ENCODE measurements around the gene FAM193A. TPM values are rescaled to one million over a fixed set of nuclear protein-coding genes. Genes with fewer than 3 reads are reported as not detected.

The FAM193A gene
- total RNA-seq, 2 experiments from 2014 or later, result 28.4 to 30.0 TPM

GRCh38 chr4:2623442-2623841, 87.0 kb downstream of the FAM193A start:
- H3K4me3 Mint-ChIP-seq, result no peak overlapping the region
- H3K27ac Mint-ChIP-seq, result no peak overlapping the region
- intact Hi-C loops (cut with DNase I, micrococcal nuclease), result no loop called here

GRCh38 chr4:2624782-2625530, 88.5 kb downstream of the FAM193A start:
- Histone ChIP-seq H3K27me3 (ENCODE audit: control insufficient read depth in 1 of 2, insufficient read depth in 2 of 2, low read length in 2 of 2) (no peaks in the 10 kb centered on the region), H3K4me1 (ENCODE audit: insufficient read depth, low read length) (no peaks in the 10 kb centered on the region), H3K36me3 (ENCODE audit: insufficient read depth, low read length) (peaks cover 31% of the 10 kb centered on the region), H3K27ac (ENCODE audit: low read depth in 1 of 2, low read length in 2 of 2) (no peak overlapping the region), H3K4me3 (ENCODE audit: low read length) (no peak overlapping the region), H3K9me3 (ENCODE audit: control insufficient read depth in 1 of 2, insufficient read depth in 1 of 2, low read length in 2 of 2) (no peaks in the 10 kb centered on the region)
- H3K4me1 Mint-ChIP-seq (ENCODE audit: low read depth), result peaks cover 23% of the 10 kb centered on the region
- peaks cover 49% of the 10 kb centered on the region for H3K36me3 Mint-ChIP-seq (ENCODE audit: low read depth)
- ATAC-seq (ENCODE audit: poor library complexity) (no peak), DNase-seq (no peak)
- H3K27ac Mint-ChIP-seq, result no peak overlapping the region
- intact Hi-C loops (cut with DNase I, micrococcal nuclease), result no loop called here
- POLR2A ChIA-PET, result no interaction called here
- CTCF ChIA-PET, result no interaction called here
- no peaks in the 10 kb centered on the region for H3K27me3 Mint-ChIP-seq
- H3K9me3 Mint-ChIP-seq, result no peaks in the 10 kb centered on the region
- no peak for TF ChIP-seq CTCF (IDR thresholded peaks at IDR 0.05)
- H3K4me3 Mint-ChIP-seq, result no peak overlapping the region

More at GRCh38 chr4:2623442-2623841, 87.0 kb downstream of the FAM193A start:
- H3K4me3 ChIP-seq (ENCODE audit: low read length), result no peak overlapping the region
- no peaks in the 10 kb centered on the region for H3K9me3 ChIP-seq (ENCODE audit: control insufficient read depth in 1 of 2, insufficient read depth in 1 of 2, low read length in 2 of 2)
- ChIA-PET CTCF (no interaction called here), POLR2A (no interaction called here)
- ATAC-seq (ENCODE audit: poor library complexity), result no peak
- DNase-seq, result no peak
- H3K4me1 ChIP-seq (ENCODE audit: insufficient read depth, low read length), result peaks cover 4% of the 10 kb centered on the region
- peaks cover 35% of the 10 kb centered on the region for H3K36me3 Mint-ChIP-seq (ENCODE audit: low read depth)
- no peak overlapping the region for H3K27ac ChIP-seq (ENCODE audit: low read depth in 1 of 2, low read length in 2 of 2)
- H3K27me3 ChIP-seq (ENCODE audit: control insufficient read depth in 1 of 2, insufficient read depth in 2 of 2, low read length in 2 of 2), result no peaks in the 10 kb centered on the region
- no peaks in the 10 kb centered on the region for H3K9me3 Mint-ChIP-seq
- H3K4me1 Mint-ChIP-seq (ENCODE audit: low read depth), result peaks cover 31% of the 10 kb centered on the region
- peaks cover 25% of the 10 kb centered on the region for H3K36me3 ChIP-seq (ENCODE audit: insufficient read depth, low read length)
- TF ChIP-seq CTCF (IDR thresholded peaks at IDR 0.05), result no peak
- H3K27me3 Mint-ChIP-seq, result no peaks in the 10 kb centered on the region

GRCh38 chr4:2626231-2626630, 89.8 kb downstream of the FAM193A start:
- Mint-ChIP-seq H3K4me1 (ENCODE audit: low read depth) (peaks cover 18% of the 10 kb centered on the region), H3K27ac (peak overlapping the region; percentile 14), H3K36me3 (ENCODE audit: low read depth) (peaks cover 54% of the 10 kb centered on the region), H3K4me3 (no peak overlapping the region), H3K9me3 (no peaks in the 10 kb centered on the region), H3K27me3 (no peaks in the 10 kb centered on the region)
- Histone ChIP-seq H3K9me3 (ENCODE audit: control insufficient read depth in 1 of 2, insufficient read depth in 1 of 2, low read length in 2 of 2) (no peaks in the 10 kb centered on the region), H3K27ac (ENCODE audit: low read depth in 1 of 2, low read length in 2 of 2) (no peak overlapping the region), H3K4me3 (ENCODE audit: low read length) (no peak overlapping the region), H3K4me1 (ENCODE audit: insufficient read depth, low read length) (no peaks in the 10 kb centered on the region), H3K27me3 (ENCODE audit: control insufficient read depth in 1 of 2, insufficient read depth in 2 of 2, low read length in 2 of 2) (no peaks in the 10 kb centered on the region), H3K36me3 (ENCODE audit: insufficient read depth, low read length) (peaks cover 43% of the 10 kb centered on the region)
- ChIA-PET CTCF (interaction anchor here (0.7 kb wide), 1 partner anchor 621 kb away, joined by 3 read pairs; no protein-coding TSS in a partner anchor), POLR2A (no interaction called here)
- ATAC-seq (ENCODE audit: poor library complexity), result no peak
- DNase-seq, result no peak
- TF ChIP-seq CTCF (IDR thresholded peaks at IDR 0.05), result no peak
- intact Hi-C loops (cut with DNase I, micrococcal nuclease), result no loop called here

Measured in CD4-positive, alpha-beta T cell (primary cell).